HEK293 (cell line): ENCODE results near the gene AEN.
A peak's percentile ranks its signal among the peaks of the same experiment; 100 is the strongest.

Experiments used
- CTCF ChIA-PET: fragments of 350-600 bp; formaldehyde crosslinking; extraction: SDS; loops from one replicate; lab custom pipeline; 2021; ENCODE audit warnings: antibody characterized with exemption; lab: Yijun Ruan, JAX
- POLR2A ChIA-PET: fragments of 300-600 bp; formaldehyde crosslinking; extraction: SDS; loops from one replicate; lab custom pipeline; 2020; ENCODE audit warnings: antibody characterized with exemption, inconsistent platforms; lab: Yijun Ruan, JAX
- H3K27ac ChIP-seq: fragments of 200-500 bp; sonication (Bioruptor generic); 2 replicates; pipeline ENCODE4 v1.5.1; 2014; ENCODE audit warnings: low read depth, low read length, control low read depth, inconsistent platforms; ENCODE audit errors: extremely low read depth
- H3K36me3 ChIP-seq, 2 experiments: fragments of 200-500 bp in 1 of 2; sonication (Bioruptor generic) in 1 of 2; 1 replicate in 1 of 2; 2 replicates in 1 of 2; pipeline ENCODE4 v1.5.1; 2014 to 2017; ENCODE audit warnings: inconsistent platforms in 2 of 2, low read length in 2 of 2; ENCODE audit not compliant: control insufficient read depth in 2 of 2, insufficient read depth in 1 of 2
- H3K4me1 ChIP-seq: fragments of 200-500 bp; sonication (Bioruptor generic); 2 replicates; pipeline ENCODE4 v1.5.1; 2014; ENCODE audit warnings: mild to moderate bottlenecking, low read length, inconsistent platforms; ENCODE audit not compliant: control insufficient read depth, insufficient read depth
- H3K4me3 ChIP-seq: 2 replicates; pipeline ENCODE4 v1.5.1; 2011; ENCODE audit warnings: low read depth, mild to moderate bottlenecking, control low read depth, low read length, moderate library complexity
- H3K9me3 ChIP-seq: fragments of 200-500 bp; sonication (Bioruptor generic); 2 replicates; pipeline ENCODE4 v1.5.1; 2014; ENCODE audit warnings: low read depth, low read length, inconsistent platforms; ENCODE audit not compliant: control insufficient read depth, insufficient read depth
- MZF1 ChIP-seq: fragments of 450-650 bp; formaldehyde crosslinking; IDR thresholded peaks from 2 replicates; pipeline ENCODE4 v1.5.1; 2017; ENCODE audit warnings: missing biosample characterization, missing genetic modification characterization, borderline replicate concordance
- PRDM4 ChIP-seq: fragments of 450-650 bp; formaldehyde crosslinking; IDR thresholded peaks from 2 replicates; pipeline ENCODE4 v1.5.1; 2017; ENCODE audit warnings: missing biosample characterization, missing genetic modification characterization
- SCRT2 ChIP-seq: fragments of 450-650 bp; formaldehyde crosslinking; IDR thresholded peaks from 2 replicates; pipeline ENCODE4 v1.5.1; 2016; ENCODE audit warnings: missing biosample characterization, missing genetic modification characterization
- SP2 ChIP-seq: fragments of 450-650 bp; formaldehyde crosslinking; IDR thresholded peaks from 2 replicates; pipeline ENCODE4 v1.5.1; 2016; ENCODE audit warnings: missing biosample characterization, missing genetic modification characterization
- TCF7L2 ChIP-seq: IDR thresholded peaks from 2 replicates; pipeline ENCODE4 v1.6.1; 2011; ENCODE audit warnings: low read depth, mild to moderate bottlenecking, inconsistent platforms, low read length, moderate library complexity, borderline replicate concordance
- YY1 ChIP-seq: fragments of 450-650 bp; formaldehyde crosslinking; IDR thresholded peaks from 2 replicates; pipeline ENCODE4 v1.5.1; 2018; ENCODE audit warnings: missing biosample characterization, missing genetic modification characterization
- ZBTB10 ChIP-seq: fragments of 450-650 bp; formaldehyde crosslinking; IDR thresholded peaks from 2 replicates; pipeline ENCODE4 v1.5.1; 2016; ENCODE audit warnings: missing biosample characterization, missing genetic modification characterization
- ZBTB17 ChIP-seq: fragments of 450-650 bp; formaldehyde crosslinking; IDR thresholded peaks from 2 replicates; pipeline ENCODE4 v1.5.1; 2016; ENCODE audit warnings: missing biosample characterization, missing genetic modification characterization
- ZNF121 ChIP-seq: fragments of 450-650 bp; formaldehyde crosslinking; IDR thresholded peaks from 2 replicates; pipeline ENCODE4 v1.5.1; 2016; ENCODE audit warnings: missing biosample characterization, missing genetic modification characterization
- ZNF132 ChIP-seq: fragments of 450-650 bp; formaldehyde crosslinking; IDR thresholded peaks from 2 replicates; pipeline ENCODE4 v1.5.1; 2017; ENCODE audit warnings: missing biosample characterization, missing genetic modification characterization, borderline replicate concordance
- ZNF155 ChIP-seq: fragments of 450-650 bp; formaldehyde crosslinking; IDR thresholded peaks from 2 replicates; pipeline ENCODE4 v1.5.1; 2016; ENCODE audit warnings: missing biosample characterization, missing genetic modification characterization
- ZNF19 ChIP-seq: fragments of 450-650 bp; formaldehyde crosslinking; IDR thresholded peaks from 2 replicates; pipeline ENCODE4; 2016; ENCODE audit warnings: missing biosample characterization, missing genetic modification characterization, low read depth
- ZNF202 ChIP-seq: fragments of 450-650 bp; formaldehyde crosslinking; IDR thresholded peaks from 2 replicates; pipeline ENCODE4 v1.5.1; 2016; ENCODE audit warnings: missing biosample characterization, missing genetic modification characterization, borderline replicate concordance
- ZNF221 ChIP-seq: fragments of 450-650 bp; formaldehyde crosslinking; IDR thresholded peaks from 2 replicates; pipeline ENCODE4 v1.5.1; 2017; ENCODE audit warnings: missing biosample characterization, missing genetic modification characterization, borderline replicate concordance
- ZNF223 ChIP-seq: fragments of 450-650 bp; formaldehyde crosslinking; IDR thresholded peaks from 2 replicates; pipeline ENCODE4 v1.5.1; 2016; ENCODE audit warnings: missing biosample characterization, missing genetic modification characterization
- ZNF239 ChIP-seq: fragments of 450-650 bp; formaldehyde crosslinking; IDR thresholded peaks from 2 replicates; pipeline ENCODE4 v1.5.1; 2016; ENCODE audit warnings: missing biosample characterization, missing genetic modification characterization
- ZNF24 ChIP-seq: fragments of 450-650 bp; formaldehyde crosslinking; IDR thresholded peaks from 2 replicates; pipeline ENCODE4 v1.5.1; 2016; ENCODE audit warnings: missing biosample characterization, missing genetic modification characterization
- ZNF266 ChIP-seq: fragments of 450-650 bp; formaldehyde crosslinking; IDR thresholded peaks from 2 replicates; pipeline ENCODE4 v1.5.1; 2016; ENCODE audit warnings: missing biosample characterization, missing genetic modification characterization, low read depth
- ZNF341 ChIP-seq: fragments of 450-650 bp; formaldehyde crosslinking; IDR thresholded peaks from 2 replicates; pipeline ENCODE4; 2016; ENCODE audit warnings: low read depth, missing biosample characterization, missing genetic modification characterization
- ZNF423 ChIP-seq: fragments of 450-650 bp; formaldehyde crosslinking; IDR thresholded peaks from 2 replicates; pipeline ENCODE4 v1.5.1; 2016; ENCODE audit warnings: missing biosample characterization, missing genetic modification characterization
- ZNF510 ChIP-seq: fragments of 450-650 bp; formaldehyde crosslinking; IDR thresholded peaks from 2 replicates; pipeline ENCODE4 v1.5.1; 2018; ENCODE audit warnings: mild to moderate bottlenecking, missing genetic modification characterization, missing biosample characterization; ENCODE audit not compliant: insufficient replicate concordance
- ZNF518A ChIP-seq: fragments of 450-650 bp; formaldehyde crosslinking; conservative IDR thresholded peaks from 2 replicates; pipeline ENCODE4 v1.5.1; 2016; ENCODE audit warnings: low read depth, missing biosample characterization, missing genetic modification characterization
- ZNF549 ChIP-seq: fragments of 450-650 bp; IDR thresholded peaks from 2 replicates; pipeline ENCODE4 v1.5.1; 2018; ENCODE audit warnings: missing biosample characterization, missing genetic modification characterization, mild to moderate bottlenecking, inconsistent platforms, moderate library complexity
- ZNF558 ChIP-seq: fragments of 450-650 bp; formaldehyde crosslinking; IDR thresholded peaks from 2 replicates; pipeline ENCODE4 v1.5.1; 2016; ENCODE audit warnings: missing biosample characterization, missing genetic modification characterization
- ZNF623 ChIP-seq: fragments of 450-650 bp; formaldehyde crosslinking; IDR thresholded peaks from 2 replicates; pipeline ENCODE4 v1.5.1; 2016; ENCODE audit warnings: missing biosample characterization, missing genetic modification characterization
- ZNF670 ChIP-seq: fragments of 450-650 bp; formaldehyde crosslinking; IDR thresholded peaks from 2 replicates; pipeline ENCODE4 v1.5.1; 2016; ENCODE audit warnings: missing biosample characterization, missing genetic modification characterization, low read depth
- ZNF747 ChIP-seq: fragments of 450-650 bp; formaldehyde crosslinking; IDR thresholded peaks from 2 replicates; pipeline ENCODE4 v1.5.1; 2016; ENCODE audit warnings: missing biosample characterization, missing genetic modification characterization
- ZNF791 ChIP-seq: fragments of 450-650 bp; formaldehyde crosslinking; IDR thresholded peaks from 2 replicates; pipeline ENCODE4 v1.5.1; 2016; ENCODE audit warnings: missing biosample characterization, missing genetic modification characterization
- ZSCAN16 ChIP-seq: fragments of 450-650 bp; formaldehyde crosslinking; IDR thresholded peaks from 2 replicates; pipeline ENCODE4 v1.5.1; 2016; ENCODE audit warnings: missing biosample characterization, missing genetic modification characterization

Gene AEN

GRCh38 chr15:88612186-88612796 is 8.8 kb upstream of the AEN start:
- no peak overlapping the region for H3K27ac ChIP-seq
- no peaks in the 10 kb centered on the region for H3K9me3 ChIP-seq
- H3K36me3 ChIP-seq, result no peaks in the 10 kb centered on the region
- no peak overlapping the region for H3K4me3 ChIP-seq
- H3K4me1 ChIP-seq, result no peaks in the 10 kb centered on the region; the same call in 1 of the 2 replicates
- ChIA-PET POLR2A (interaction anchor here (1.3 kb wide), 1 partner anchor 145 kb away, joined by 4 read pairs; the partner anchor contains the start of genes MRPL46 and MRPS11), CTCF (interaction anchor here (2.6 to 5.1 kb wide), 2 partner anchors 135 to 144 kb away, joined by 9 to 22 read pairs; partner anchors contain the start of genes MRPL46 and MRPS11)
- TF ChIP-seq ZNF549 (tag by site-specific recombination) (no peak), ZBTB10 (no peak), ZNF24 (tag by site-specific recombination) (no peak), SCRT2 (tag by site-specific recombination) (no peak), PRDM4 (tag by site-specific recombination) (no peak), SP2 (tag by site-specific recombination) (no peak), ZNF19 (tag by site-specific recombination) (no peak), ZNF121 (tag by site-specific recombination) (0 out of 2 replicates have a peak, but pooled peaks have one; percentile 12), TCF7L2 (no peak), ZNF223 (tag by site-specific recombination) (no peak), ZNF423 (tag by site-specific recombination) (no peak), ZNF518A (tag by site-specific recombination) (peak; percentile 80), ZNF239 (tag by site-specific recombination) (no peak), ZNF132 (no peak), ZNF341 (peak; percentile 28; the same call in 1 of the 2 replicates), ZNF623 (tag by site-specific recombination) (peak; percentile 52), ZBTB17 (tag by site-specific recombination) (no peak), YY1 (tag by site-specific recombination) (no peak), MZF1 (tag by site-specific recombination) (no peak), ZNF221 (tag by site-specific recombination) (no peak), ZNF747 (tag by site-specific recombination) (no peak), ZNF155 (tag by site-specific recombination) (no peak), ZNF202 (tag by site-specific recombination) (peak; percentile 48; the same call in 1 of the 2 replicates), ZNF791 (no peak), ZNF266 (0 out of 2 replicates have a peak, but pooled peaks have one; percentile 36), ZSCAN16 (tag by site-specific recombination) (no peak), ZNF670 (tag by site-specific recombination) (no peak), ZNF510 (peak; percentile 23), ZNF558 (tag by site-specific recombination) (0 out of 2 replicates have a peak, but pooled peaks have one; percentile 39)
